ENCODE measurements around the gene SF3B4.
A peak's percentile ranks its signal among the peaks of the same experiment; 100 is the strongest.
"Not testable (repeated sequence)": the region's sequence is repeated elsewhere in the genome, so short reads cannot be mapped to it uniquely, and the experiment has no call there.

Gene SF3B4

DNA sequence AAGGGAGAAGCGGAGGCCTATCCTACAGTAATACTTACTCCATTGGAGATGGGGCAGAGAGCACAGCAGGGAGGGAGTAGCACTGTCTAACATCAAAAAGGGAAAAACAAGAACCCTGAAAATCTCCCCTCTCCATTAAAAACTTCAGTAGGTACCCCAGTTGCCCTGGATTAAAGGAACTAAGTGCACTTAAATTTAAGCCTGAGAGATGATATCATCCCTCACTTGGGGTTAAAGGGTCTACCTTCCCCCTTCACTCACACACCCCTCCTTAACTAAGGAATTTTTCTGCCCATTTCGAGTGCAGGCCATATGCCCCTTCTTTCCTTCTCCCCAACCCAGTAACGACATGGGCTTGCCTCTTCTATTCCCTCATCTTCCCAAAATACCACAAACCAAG, 12.8 kb upstream of the SF3B4 start:
- no peak overlapping the region for H3K4me3 ChIP-seq (ENCODE audit: low read length)
- TF ChIP-seq, protein P1, sequence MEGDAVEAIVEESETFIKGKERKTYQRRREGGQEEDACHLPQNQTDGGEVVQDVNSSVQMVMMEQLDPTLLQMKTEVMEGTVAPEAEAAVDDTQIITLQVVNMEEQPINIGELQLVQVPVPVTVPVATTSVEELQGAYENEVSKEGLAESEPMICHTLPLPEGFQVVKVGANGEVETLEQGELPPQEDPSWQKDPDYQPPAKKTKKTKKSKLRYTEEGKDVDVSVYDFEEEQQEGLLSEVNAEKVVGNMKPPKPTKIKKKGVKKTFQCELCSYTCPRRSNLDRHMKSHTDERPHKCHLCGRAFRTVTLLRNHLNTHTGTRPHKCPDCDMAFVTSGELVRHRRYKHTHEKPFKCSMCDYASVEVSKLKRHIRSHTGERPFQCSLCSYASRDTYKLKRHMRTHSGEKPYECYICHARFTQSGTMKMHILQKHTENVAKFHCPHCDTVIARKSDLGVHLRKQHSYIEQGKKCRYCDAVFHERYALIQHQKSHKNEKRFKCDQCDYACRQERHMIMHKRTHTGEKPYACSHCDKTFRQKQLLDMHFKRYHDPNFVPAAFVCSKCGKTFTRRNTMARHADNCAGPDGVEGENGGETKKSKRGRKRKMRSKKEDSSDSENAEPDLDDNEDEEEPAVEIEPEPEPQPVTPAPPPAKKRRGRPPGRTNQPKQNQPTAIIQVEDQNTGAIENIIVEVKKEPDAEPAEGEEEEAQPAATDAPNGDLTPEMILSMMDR (conservative IDR thresholded peaks at IDR 0.05; ENCODE audit: low read length), result no peak
- DNase-seq (ENCODE audit: low read depth), result no peak

DNA sequence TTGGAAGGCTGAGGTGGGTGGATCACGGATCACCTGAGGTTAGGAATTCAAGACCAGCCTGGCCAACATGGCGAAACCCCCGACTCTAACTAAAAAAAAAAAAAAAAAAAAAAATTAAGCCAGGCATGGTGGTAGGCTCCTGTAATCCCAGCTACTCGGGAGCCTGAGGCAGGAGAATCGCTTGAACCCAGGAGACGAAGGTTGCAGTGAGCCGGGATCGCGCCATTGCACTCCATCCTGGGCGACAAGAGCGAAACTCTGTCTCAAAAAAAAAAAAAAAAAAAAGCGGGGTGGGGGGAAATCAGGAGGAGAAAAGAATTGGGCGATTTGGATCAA, 11.0 kb upstream of the SF3B4 start:
- peak overlapping the region; percentile 45 for H3K4me3 ChIP-seq (ENCODE audit: low read length)
- DNase-seq (ENCODE audit: low read depth), result not testable (repeated sequence)

DNA sequence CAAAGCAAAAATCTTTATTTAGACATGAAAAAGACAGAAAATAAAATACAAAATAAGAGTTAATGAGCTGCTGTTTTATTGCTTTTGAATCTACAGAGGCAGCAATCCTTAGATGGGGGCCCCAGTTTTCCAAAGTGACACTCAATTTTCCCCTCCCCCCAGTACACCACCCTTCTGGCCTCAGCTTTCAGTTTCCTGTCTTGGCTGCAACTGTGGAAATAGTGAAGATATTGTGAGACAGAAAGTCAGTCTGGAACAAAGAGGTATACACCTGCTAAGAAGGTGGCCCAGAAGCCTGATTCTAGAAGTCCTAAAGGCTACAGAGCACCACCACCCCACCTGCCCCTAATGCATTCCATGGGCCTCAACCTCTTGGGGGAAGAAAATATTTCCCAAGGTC, 10.2 kb upstream of the SF3B4 start:
- no peak overlapping the region for H3K4me3 ChIP-seq (ENCODE audit: low read length)
- TF ChIP-seq, protein P1 (conservative IDR thresholded peaks at IDR 0.05; ENCODE audit: low read length), result no peak
- DNase-seq (ENCODE audit: low read depth), result no peak

DNA sequence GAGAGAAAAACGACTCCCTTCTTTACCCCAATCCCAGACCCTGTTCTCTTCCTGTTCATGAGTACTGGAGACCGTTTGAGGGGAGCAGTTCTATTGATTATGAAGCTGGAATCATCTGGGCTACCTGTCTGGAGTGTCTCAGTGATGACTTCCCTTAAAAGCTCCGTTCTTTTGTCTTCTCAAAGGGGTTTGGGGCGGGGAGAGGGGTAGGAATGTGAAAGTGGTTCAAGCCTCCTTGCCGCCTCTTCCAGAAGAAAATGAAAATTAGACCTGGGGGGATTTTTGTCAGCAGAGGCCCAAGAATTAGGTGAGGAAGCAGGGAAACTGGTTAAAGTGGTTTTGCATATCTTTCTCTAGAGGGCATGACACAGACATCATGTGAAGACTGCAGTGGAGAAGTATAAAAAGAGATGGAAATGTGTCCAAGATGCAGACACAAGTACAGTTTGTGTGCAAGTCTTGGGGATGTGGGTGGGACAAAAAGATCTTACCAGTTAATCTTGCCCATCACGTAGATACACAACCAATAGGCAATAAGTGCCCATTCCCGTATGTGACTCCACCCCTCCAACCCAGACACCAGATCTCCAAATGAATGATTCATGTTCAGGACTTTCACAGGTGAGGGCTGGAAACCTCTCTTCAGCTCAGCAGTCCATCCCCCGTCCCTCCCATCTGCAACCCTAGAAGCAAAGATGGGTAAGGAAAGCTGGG, 9.5 kb upstream of the SF3B4 start:
- TF ChIP-seq, protein P1 (conservative IDR thresholded peaks at IDR 0.05; ENCODE audit: low read length), result peak; percentile 33
- H3K4me3 ChIP-seq (ENCODE audit: low read length), result peak overlapping the region; percentile 90
- peak; percentile 39 for DNase-seq (ENCODE audit: low read depth)

DNA sequence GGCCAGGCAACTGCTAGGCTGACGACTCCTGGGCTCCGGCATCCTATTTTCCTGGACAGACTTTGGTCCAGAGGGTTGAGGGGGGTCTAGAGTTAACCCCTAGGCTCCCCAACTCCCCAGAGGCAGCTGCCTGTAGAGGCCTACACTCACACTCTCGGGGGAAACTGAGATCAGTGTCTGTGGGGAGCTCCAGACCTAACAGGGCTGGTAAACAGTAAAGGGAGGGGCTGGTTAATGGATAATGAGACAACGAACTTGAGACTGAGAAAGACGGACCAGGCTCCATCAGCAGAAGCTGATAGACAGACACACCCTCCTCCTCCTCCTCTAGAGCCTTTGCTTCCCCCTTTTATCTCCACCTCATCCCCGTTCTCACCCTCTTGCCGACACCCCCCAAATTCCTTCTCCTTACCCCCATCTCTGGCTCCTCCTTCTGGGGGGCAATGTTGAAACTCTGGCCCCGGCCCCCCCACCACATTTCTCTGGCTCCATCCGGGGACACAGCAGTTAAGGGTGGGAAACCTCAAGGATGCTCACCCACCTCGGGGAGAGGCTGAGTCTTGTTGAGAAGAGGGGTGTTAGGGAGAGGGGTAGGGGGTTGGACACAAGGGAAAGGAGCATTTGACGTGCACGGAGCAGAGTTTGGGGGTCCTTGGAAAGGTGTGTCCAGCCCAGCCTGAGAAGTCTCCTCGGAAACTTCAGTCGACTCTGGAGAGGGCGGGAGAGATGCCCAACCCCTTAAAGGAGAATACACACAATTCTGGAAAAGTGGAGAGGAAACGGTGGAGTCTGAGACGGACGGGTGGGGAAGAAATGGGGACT, 8.8 kb upstream of the SF3B4 start, which contains the start of gene MTMR11:
MTMR11 (minus strand) TSS at position 710 of the 822 bp plus-strand sequence; CDS start at position 478, 232 bp downstream.
- no peak for DNase-seq (ENCODE audit: low read depth)
- TF ChIP-seq, protein P1 (conservative IDR thresholded peaks at IDR 0.05; ENCODE audit: low read length), result no peak

DNA sequence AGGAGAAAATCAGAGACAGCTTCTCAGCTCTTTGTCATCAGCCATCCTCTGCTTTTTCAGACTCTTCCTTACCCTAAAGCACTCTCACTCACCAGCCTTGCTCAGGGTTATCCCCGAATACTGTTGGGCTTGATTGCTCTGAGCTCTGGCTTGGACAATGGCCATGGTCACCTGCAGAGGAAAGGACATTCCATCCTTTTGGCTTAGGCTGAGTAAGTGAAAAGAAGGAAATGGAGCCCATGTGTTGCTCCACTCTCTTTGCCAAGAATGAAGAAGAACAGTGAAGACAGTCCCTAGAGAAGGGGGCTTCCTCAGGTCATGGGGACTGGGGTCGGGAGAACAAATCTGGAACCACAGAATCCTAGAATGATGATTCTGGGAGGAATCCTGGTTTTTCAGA, 6.8 kb upstream of the SF3B4 start:
- TF ChIP-seq, protein P1 (conservative IDR thresholded peaks at IDR 0.05; ENCODE audit: low read length), result no peak

More for the DNA sequence above, 8.8 kb upstream of the SF3B4 start, which contains the start of gene MTMR11:
- H3K4me3 ChIP-seq (ENCODE audit: low read length), result peak within 1 kb of the TSS; percentile 90

DNA sequence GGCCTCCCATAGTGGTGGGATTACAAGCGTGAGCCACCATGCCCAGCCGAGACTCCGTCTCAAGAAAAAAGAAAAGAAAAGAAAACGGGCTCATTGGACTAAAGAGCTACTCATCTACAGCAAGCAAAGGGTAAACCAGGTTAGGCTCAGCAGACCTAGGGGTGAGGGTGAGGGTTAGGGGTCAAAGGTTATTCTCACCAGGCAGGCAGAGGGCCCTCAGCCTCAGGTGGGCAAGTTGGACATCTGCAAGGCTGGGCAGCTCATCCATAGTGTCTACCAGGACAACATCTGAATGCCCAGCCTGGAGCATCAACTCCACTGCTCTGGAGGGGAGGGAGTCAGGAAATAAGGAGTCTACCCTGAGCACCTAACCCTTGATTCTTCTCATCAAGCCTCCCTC, 5.6 kb upstream of the SF3B4 start:
- TF ChIP-seq, protein P1 (conservative IDR thresholded peaks at IDR 0.05; ENCODE audit: low read length), result no peak
- H3K4me3 ChIP-seq (ENCODE audit: low read length), result no peak overlapping the region
- no peak for DNase-seq (ENCODE audit: low read depth)

More for the DNA sequence above, 6.8 kb upstream of the SF3B4 start:
- no peak overlapping the region for H3K4me3 ChIP-seq (ENCODE audit: low read length)
- DNase-seq (ENCODE audit: low read depth), result no peak

Data from AG10803 (cell line).